ENCODE results near the gene DOCK9.
"Not testable (repeated sequence)": the region's sequence is repeated elsewhere in the genome, so short reads cannot be mapped to it uniquely, and the experiment has no call there.

The DOCK9 gene

GRCh38 chr13:98909016-98909415 lies 68.8 kb downstream of the DOCK9 start:
- no peak for DNase-seq

GRCh38 chr13:98906746-98907502 lies 70.9 kb downstream of the DOCK9 start:
- DNase-seq = no peak

- no peak for DNase-seq
These were observed 72.7 kb downstream of the DOCK9 start for GRCh38 chr13:98905199-98905598.

GRCh38 chr13:98900442-98900841 lies 77.4 kb downstream of the DOCK9 start:
- no peak for DNase-seq

- DNase-seq = no peak
These were observed 80.2 kb downstream of the DOCK9 start for GRCh38 chr13:98897706-98898105.

GRCh38 chr13:98896868-98897144 lies 81.1 kb downstream of the DOCK9 start:
- DNase-seq = no peak

- no peak for DNase-seq
These were observed 81.6 kb downstream of the DOCK9 start for GRCh38 chr13:98896083-98896867.

GRCh38 chr13:98894814-98895213 lies 83.0 kb downstream of the DOCK9 start:
- not testable (repeated sequence) for DNase-seq

- no peak for DNase-seq
These were observed 84.5 kb downstream of the DOCK9 start for GRCh38 chr13:98893371-98893770.

GRCh38 chr13:98892821-98893220 lies 85.0 kb downstream of the DOCK9 start:
- DNase-seq = no peak

GRCh38 chr13:98892077-98892476 lies 85.8 kb downstream of the DOCK9 start:
- DNase-seq = no peak

- no peak for DNase-seq
These were observed 86.9 kb downstream of the DOCK9 start for GRCh38 chr13:98890925-98891324.

- DNase-seq = no peak
These were observed 87.7 kb downstream of the DOCK9 start for GRCh38 chr13:98890186-98890585.

- DNase-seq = no peak
These were observed 88.3 kb downstream of the DOCK9 start for GRCh38 chr13:98889419-98890085.

- no peak for DNase-seq
These were observed 89.0 kb downstream of the DOCK9 start for GRCh38 chr13:98888890-98889279.

GRCh38 chr13:98888222-98888889 lies 89.5 kb downstream of the DOCK9 start:
- DNase-seq = no peak

GRCh38 chr13:98886587-98887230 lies 91.2 kb downstream of the DOCK9 start:
- DNase-seq = no peak

GRCh38 chr13:98885600-98885999 lies 92.3 kb downstream of the DOCK9 start:
- DNase-seq = no peak

- no peak for DNase-seq
These were observed 93.9 kb downstream of the DOCK9 start for GRCh38 chr13:98883998-98884397.

GRCh38 chr13:98881390-98881789 lies 96.5 kb downstream of the DOCK9 start:
- no peak for DNase-seq

GRCh38 chr13:98880677-98881076 lies 97.2 kb downstream of the DOCK9 start:
- no peak for DNase-seq

GRCh38 chr13:98879957-98880356 lies 97.9 kb downstream of the DOCK9 start:
- no peak for DNase-seq

- no peak for DNase-seq
These were observed 98.7 kb downstream of the DOCK9 start for GRCh38 chr13:98879127-98879520.

Data from NCI-H524 (cell line).